PFSK-1 (cell line): Measurements from ENCODE around the gene SAMD11.

Source experiments
- FOXP2 ChIP-seq: optimal IDR thresholded peaks from 2 replicates; pipeline ENCODE3; 2011; ENCODE audit warnings: borderline replicate concordance, control low read depth, inconsistent platforms; ENCODE audit not compliant: insufficient read depth; ENCODE audit errors: extremely low read length, extremely low read depth
- POLR2AphosphoS5 ChIP-seq: IDR thresholded peaks from 2 replicates; pipeline ENCODE4 v1.6.1; 2012; ENCODE audit warnings: low read depth, mild to moderate bottlenecking, control low read depth, low read length, moderate library complexity
- TAF1 ChIP-seq: IDR thresholded peaks from 2 replicates; pipeline ENCODE4 v1.6.1; 2012; ENCODE audit warnings: low read length, control low read depth, borderline replicate concordance; ENCODE audit not compliant: insufficient read depth
- TF ChIP-seq, protein P1 (sequence below), 2 experiments: IDR thresholded peaks; 2 replicates each; pipeline versions ENCODE4 v1.6.1 to v1.8.0; 2011 to 2012; ENCODE audit warnings: low read depth in 2 of 2, low read length in 2 of 2, control low read depth in 1 of 2, inconsistent platforms in 1 of 2, mild to moderate bottlenecking in 1 of 2, moderate library complexity in 1 of 2; ENCODE audit not compliant: insufficient read depth in 1 of 2

DNA sequence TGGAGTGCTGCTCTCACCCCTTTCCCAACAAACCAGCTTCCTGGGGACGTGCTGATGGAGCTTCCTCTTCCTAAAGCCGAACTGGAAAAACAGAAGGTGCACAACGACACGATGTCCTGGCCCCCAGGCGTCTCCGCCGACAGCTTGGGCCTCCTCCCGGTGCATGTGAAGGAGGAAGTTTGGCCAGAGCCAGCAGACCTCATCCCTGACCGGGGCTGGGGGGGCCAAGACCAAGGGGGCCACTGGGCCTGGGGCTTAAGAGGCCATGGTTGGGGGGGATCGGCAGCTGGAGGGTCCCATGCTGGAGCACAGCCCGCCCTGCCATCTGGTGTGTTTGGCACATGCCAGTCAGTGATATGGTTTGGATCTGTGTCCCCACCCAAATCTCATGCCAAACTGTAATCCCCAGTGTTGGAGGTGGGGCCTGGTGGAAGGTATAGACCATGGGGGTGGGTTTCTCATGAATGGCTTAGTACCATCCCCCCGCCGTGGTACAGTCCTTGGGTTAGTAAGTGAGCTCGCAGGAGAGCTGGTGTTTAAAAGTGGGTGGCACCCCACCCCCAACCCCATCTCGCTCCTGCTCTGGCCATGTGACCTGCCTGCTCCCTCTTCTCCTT, 69.8 kb downstream of the SAMD11 start:
- TF ChIP-seq POLR2AphosphoS5 (no peak), FOXP2 (no peak), TAF1 (no peak)
- TF ChIP-seq, protein P1, sequence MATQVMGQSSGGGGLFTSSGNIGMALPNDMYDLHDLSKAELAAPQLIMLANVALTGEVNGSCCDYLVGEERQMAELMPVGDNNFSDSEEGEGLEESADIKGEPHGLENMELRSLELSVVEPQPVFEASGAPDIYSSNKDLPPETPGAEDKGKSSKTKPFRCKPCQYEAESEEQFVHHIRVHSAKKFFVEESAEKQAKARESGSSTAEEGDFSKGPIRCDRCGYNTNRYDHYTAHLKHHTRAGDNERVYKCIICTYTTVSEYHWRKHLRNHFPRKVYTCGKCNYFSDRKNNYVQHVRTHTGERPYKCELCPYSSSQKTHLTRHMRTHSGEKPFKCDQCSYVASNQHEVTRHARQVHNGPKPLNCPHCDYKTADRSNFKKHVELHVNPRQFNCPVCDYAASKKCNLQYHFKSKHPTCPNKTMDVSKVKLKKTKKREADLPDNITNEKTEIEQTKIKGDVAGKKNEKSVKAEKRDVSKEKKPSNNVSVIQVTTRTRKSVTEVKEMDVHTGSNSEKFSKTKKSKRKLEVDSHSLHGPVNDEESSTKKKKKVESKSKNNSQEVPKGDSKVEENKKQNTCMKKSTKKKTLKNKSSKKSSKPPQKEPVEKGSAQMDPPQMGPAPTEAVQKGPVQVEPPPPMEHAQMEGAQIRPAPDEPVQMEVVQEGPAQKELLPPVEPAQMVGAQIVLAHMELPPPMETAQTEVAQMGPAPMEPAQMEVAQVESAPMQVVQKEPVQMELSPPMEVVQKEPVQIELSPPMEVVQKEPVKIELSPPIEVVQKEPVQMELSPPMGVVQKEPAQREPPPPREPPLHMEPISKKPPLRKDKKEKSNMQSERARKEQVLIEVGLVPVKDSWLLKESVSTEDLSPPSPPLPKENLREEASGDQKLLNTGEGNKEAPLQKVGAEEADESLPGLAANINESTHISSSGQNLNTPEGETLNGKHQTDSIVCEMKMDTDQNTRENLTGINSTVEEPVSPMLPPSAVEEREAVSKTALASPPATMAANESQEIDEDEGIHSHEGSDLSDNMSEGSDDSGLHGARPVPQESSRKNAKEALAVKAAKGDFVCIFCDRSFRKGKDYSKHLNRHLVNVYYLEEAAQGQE (IDR thresholded peaks at IDR 0.05; ENCODE audit: insufficient read depth in 1 of 2, low read depth in 2 of 2, low read length in 2 of 2): no peak
